ENCODE measurements around the gene KLF9.
A peak's percentile ranks its signal among the peaks of the same experiment; 100 is the strongest.

KLF9 gene

GRCh38 chr9:70421272-70422180, 7.1 kb upstream of the KLF9 start:
- peak; percentile 37 for DNase-seq

DNA sequence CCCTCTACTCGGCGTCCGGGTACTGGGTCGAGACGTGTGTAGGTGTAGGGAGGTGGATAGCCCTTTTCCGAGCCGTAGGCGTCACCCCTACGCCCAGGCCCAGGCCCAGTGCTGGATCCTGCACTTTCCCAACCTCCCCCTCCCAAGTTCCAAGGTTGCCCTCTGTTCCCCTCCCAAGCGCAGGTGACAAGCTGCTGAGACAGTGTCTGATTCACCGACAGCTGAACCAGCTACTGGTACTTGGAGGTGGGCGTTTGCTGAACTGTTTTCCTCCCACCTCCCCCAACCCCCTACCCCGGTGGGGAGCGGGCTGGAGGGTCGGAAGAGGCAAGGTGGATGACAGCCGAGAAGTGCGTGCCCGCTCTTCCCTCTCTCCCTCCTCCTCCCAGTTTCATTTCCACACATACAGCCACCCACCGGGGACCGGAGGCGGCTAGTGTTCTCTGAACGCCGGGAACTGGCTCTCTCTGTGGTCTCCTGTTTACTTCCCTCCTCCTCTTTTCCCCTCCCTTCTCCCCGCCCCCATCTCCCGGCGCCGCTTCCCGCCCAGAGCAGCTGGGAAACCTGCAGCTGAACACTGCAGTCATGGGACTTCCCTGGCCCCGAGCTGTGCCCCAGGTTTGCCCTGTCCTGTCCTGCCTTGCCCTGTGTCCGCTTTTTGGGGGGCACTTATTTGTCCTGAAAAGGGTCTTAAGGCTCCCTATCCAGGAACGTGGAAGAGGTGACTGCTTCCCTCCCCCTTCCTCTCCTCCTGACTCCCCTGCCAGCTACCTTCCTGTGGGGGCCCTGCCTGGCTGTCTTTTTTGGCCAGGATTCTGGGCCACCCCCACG, 6.2 kb upstream of the KLF9 start:
- peak; percentile 86 for DNase-seq

GRCh38 chr9:70419556-70420440, 5.3 kb upstream of the KLF9 start:
- peak; percentile 95 for DNase-seq

GRCh38 chr9:70418822-70419555, 4.5 kb upstream of the KLF9 start:
- DNase-seq, result peak; percentile 96

DNA sequence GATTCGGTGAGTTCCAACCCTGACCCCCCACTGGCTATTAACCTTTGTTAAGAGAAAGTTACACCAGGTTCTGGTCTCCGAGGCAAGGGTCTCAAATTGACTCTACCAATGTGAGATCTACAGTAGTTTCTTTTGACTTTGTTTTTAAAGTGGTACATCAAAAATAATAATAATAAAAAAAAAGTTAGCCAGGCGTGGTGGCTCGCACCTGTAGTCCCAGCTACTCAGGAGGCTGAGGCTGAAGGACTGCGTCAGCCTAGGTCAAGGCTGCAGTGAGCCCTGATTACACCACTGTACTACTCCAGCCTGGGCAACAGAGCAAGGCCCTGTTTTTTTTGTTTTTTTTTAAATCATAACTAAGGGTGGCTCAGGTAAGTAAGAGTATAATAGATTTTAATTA, 1.0 kb upstream of the KLF9 start:
- no peak for DNase-seq

DNA sequence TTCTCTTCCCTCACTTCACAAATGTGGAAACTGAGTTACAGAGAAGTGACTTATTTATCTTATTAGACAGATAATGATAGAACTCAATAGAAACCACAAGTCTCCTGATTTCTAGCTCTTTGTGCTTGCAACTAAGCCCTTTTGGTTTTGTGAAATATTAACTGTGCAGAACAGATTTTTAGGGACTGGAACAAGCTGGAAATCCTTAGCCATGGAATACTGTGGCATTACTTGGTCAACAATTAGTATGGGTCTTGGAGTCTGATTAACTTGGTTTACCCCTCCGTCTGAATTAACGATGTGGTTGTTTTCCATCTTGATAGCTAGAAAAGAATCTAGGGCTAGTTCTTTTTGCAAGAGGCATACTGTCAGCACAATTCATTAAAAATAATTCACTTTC, 584 bp upstream of the KLF9 start:
- DNase-seq, result no peak

GRCh38 chr9:70413464-70413798, 1.0 kb downstream of the KLF9 start:
- no peak for DNase-seq

- DNase-seq, result peak; percentile 76
Observed at GRCh38 chr9:70412832-70413463, 1.5 kb downstream of the KLF9 start.

DNA sequence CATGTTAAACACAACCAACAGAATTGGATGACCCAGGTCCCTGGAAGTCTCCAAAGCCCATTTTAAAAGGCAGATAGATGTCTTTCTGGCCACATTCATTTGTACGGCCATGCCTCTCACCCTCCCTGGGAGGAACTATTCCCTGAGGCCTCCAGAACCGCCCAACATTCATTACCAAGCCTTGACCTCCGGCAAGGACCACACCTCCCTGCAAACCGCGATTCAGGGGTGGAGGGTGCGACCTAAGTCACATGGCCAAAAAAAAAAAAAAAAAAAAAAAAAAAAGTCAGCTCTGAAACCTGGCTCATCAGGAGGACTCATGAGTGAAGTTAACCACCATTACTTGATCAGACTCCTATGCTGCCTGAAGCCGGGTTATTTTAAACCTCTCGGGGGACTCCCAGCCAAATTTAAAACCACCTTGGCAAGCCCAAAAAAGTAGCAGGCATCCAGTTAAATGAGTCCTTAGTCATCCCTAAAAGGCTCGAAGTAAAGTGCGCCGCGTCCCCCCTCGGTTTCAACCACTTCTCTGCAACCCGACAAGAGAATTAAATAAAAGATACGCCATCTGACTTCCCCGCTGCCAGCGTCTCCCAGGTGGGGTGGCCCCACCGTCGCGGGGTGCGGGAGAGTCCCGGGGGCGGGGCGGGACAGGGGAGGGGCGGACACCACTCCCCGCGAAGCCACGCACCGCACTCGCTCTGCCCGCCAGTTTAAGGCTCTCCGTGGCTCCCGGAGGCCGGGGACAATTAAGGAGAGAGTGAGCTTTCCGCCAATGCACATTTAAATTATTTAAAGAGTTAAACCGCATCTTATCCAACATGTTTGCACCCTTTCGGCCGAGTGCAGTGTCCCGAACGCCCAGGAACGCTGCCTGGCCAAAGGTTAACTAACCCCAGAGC, 2.3 kb downstream of the KLF9 start:
- DNase-seq, result peak; percentile 95

DNA sequence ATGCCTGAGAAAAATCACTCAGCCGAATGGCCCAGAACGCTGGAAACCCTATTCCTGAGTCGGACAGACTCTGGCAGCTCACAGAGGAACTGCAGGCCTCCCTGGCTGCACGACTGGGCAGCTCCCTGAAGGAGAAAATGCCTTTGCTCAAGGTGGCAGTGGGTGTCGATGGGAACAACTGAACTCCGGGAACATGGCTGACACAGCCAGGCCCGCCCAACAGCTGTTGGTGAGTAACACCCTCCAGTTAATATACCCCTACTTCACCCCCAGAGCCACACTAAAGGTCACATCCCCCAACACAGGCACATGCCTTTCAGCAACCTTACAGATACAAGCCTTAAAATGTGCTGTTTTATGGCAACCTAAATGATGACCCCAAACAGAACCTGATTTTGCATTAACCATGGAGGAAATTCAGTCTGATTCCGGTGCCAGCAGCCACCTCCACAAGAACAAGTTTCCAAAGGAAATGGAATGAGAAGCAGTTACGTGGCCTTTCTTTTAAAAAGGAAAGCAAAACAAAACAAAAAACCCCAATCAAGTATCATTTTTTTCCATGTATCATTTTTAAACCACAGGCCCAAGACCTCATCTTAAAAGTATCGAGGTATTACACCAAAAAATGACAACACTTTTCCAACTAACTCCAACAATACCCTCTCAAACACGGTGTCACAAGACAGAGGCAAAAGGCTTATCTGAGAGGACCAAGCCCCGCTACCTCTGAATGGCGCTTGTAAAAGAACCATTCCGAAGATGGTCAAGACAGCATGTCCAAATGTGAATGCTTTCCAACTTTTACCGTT, 3.1 kb downstream of the KLF9 start:
- DNase-seq, result peak; percentile 83

DNA sequence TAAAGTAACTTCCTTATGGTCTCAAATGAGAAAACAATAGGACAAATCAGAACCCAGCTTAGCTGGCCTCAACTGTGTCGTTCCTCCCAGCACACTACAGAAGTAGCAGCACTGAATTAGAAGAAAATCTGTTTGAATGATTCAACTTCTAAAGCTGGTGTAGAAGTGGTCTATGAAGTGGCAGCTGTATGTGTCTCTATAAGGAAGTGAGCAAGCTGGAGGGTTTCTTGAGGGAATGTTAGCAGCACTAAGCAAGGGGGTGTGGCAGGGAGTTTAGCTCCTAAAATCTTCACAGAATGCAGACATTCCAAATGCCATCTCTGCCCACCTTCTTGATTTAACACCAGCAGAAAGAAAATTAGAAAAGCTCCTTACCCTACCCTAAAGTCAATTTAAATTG, 4.1 kb downstream of the KLF9 start:
- peak; percentile 55 for DNase-seq

DNA sequence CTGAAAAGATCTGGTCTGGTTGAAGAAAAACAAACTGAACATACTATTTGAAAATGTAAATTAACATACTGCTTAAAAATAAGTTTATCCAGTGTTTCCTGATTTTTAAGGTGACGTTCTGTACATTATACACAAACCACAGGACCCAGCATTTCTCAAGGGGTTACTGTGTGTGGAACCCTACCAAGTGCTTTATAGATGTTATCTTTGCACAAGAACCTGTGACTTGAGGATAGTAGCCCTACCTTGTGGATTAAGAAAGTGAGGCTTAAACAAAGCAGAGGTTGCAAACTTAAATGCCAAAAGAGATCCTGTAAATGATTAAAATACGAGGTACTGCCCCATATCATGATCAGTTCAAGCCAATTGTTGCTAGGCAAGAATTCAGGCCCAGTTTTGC, 4.7 kb downstream of the KLF9 start:
- peak; percentile 17 for DNase-seq

DNA sequence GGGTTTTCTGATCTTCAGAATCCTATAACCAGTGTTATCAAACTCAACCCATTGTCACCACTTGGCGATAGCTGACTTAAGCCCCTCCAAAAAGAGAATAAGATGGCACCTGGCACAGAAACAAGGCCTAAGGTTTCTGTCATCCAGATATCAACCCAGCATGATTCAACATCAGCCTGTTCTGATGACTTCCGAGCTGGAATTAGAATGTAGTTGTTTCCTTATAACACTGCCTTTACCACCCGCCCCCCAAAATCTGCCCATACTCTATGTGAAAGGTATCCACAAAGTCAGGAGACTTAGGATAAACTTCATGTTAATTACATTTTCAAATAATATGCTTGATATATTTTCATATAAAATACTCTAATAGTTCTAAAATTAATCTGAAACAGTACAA, 5.2 kb downstream of the KLF9 start:
- no peak for DNase-seq

DNA sequence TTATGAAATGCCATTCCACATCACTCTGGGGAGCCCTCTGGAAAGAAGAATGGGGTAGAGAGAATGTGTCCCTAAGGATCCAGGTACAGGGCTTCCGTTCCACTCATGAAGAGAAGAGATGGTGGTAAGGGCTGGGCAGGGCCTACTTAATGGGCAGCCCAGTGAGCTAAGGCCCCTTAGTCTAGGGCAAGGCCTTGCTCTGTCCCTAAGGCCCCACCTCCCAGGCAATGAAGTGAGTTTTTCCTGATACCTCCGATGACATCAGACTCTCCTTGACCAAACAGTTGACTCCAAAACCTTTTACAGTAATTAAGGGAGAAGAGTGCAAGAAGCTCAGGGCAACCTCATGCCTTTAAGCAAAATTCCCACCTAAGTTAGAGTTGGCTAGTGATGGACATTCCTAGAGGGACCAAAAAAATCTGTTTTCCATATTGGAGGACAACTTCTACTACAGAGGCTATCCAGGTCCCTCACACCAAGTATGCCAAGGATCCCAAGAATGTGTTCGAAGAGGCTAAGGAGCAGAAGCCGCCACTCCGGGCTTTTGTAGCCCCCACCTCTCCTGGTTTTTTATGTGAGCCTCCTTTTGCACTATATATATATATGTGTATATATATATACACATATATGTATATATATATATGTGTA, 5.9 kb downstream of the KLF9 start:
- DNase-seq, result no peak

DNA sequence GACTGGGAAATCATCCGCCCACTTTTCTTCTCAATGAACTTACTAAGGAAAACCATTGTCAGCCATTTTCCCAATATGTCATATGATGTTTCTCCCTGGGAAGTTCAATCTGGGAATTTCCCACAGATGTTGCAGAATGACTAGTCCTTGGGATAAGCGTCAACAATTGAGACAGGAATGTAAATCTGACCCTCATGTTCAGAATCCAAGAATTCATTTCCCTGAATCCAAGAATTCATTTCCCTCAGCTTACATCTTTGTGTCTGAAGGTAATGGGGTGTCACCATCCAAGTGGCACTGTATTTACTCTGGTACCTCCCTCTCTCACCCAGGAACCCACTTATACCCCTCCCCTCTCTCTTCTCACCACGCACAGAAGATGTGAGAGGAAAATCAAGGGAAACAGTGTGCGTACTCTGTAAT, 7.4 kb downstream of the KLF9 start:
- DNase-seq, result no peak

DNA sequence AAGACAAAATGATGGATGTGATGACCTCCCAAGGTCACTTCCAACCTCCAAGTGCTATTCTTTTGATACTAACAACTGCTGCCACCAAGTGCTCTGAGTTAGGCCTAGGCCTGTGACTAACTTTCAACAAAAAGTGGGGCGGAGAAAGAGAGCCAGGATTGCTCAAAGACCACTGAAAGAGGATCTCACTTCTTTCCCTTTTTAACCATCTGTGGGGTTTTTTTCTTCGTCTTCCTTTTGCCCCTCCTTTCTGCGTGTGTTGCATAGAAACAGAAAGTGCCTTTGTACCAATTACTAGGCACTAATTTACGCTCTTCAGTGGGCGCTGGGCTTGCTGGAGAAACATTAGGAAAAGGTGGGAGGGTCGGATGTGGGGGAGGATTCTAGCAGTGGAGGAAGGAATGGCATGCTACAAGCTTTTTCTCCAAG, 8.0 kb downstream of the KLF9 start:
- DNase-seq, result peak; percentile 37

- no peak for DNase-seq
Observed at GRCh38 chr9:70405808-70406433, 8.5 kb downstream of the KLF9 start.

DNA sequence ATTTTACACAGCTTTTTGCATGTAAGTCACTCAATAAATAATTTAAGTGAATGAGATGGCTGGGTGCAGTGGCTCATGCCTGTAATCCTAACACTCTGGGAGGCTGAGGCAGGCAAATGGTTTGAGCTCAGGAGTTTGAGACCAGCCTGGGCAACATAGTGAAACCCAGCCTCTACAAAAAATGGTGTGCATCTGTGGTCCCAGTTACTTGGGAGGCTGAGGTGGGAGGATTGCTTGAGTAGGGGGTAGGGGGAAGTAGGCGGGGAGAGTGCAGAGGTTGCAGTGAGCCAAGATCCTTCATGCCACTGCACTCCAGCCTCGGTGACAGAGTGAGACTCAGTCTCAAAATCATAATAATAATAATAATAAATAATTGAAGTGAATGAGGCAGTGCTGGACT, 10.2 kb downstream of the KLF9 start:
- no peak for DNase-seq

GRCh38 chr9:70403618-70404025, 10.8 kb downstream of the KLF9 start:
- no peak for DNase-seq

All from OCI-M1 (cell line).